Stimulated activated CD8-positive, alpha-beta memory T cell treated with anti-CD3 and anti-CD28 coated beads, Interleukin-7, amount 100 ng/mL, for 24 hours (primary cell): Measurements from ENCODE around the gene CEP170.

ENCODE experiments used
- DNase-seq: peaks from one replicate; pipeline ENCODE4 v3.0.0-alpha.2; 2020; ENCODE audit warnings: low read depth

Gene CEP170

DNA sequence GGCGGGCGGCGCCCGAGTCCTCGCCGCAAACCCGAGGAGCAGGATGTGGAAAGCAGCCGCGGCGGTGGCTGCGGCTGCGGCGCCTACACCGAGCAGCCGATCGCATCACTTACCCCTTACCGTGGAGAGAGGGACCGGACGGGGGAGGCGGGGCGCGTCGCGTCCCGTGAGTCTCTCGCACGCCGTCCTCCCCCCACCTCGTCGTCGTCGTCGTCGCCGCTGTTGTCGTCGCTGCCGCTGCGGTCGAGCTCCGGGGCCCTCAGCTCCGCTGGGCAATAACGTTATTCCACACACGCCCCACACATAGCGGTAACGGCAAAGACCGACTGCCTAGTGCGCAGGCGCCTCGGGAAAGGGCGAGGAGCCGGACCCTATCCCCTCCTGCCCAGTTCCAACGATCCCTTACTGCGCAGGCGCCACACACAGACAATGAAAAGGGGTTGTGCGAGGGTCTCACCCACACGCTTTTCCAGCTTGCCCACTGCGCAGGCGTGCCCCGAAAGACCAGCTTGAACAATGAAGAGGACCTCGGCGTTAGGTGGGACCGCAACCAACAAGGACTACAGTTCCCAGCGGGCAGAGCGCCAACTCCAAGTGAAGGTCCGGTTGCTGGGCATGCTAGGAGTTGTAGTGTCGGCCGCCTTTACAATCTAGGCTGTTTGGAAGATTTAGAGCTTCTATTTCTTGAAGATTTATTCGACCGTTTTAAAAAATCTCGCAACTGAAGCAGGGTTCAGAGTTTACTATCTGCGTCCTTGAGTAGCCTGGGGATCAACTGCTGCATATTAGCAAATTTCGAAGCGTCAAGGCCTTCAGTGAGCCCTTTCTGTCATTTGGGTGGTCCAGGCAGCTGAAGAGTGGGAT, at the start of gene CEP170:
CEP170 (minus strand) TSS at position 355 of the 864 bp plus-strand sequence. CDS start 30,001 bp downstream, outside the sequence.
- DNase-seq, result peak; percentile 77

DNA sequence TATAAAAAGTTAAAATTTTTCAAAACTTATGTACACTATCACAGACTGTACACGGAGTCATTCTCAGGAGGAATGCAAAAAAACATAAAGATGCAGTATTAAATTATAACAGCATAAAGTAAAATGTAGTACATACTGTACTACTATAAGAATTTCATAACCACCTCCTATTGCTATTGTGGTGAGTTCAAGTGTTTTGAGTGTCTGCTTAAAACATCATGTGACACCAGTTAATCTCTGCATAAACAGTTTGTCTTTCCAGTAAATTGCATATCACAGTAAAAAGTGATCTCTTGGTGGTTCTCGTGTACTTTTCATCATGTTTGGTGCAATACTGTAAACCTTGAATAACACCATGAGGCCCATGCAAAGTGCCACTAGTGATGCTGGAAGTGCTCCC, 46.0 kb upstream of the CEP170 start:
- no peak for DNase-seq

DNA sequence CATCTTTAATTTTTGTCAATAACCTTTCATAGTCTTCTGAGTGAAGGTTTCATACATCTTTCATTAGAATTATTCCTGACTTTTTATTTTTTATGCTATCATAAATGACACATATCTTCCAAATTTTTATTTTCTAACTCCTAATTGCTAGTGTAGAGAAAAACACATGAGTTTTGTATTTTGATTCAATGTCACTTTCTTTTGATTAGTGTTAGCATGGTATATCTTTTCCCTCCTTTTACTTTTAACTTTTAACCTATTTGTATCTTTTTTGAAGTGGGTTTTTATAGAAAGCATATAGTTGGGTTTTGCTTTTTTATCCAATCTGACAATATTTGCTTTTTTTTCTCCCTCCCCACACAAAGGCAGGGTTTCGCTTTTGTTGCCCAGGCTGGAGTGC, 44.0 kb upstream of the CEP170 start:
- DNase-seq, result no peak

DNA sequence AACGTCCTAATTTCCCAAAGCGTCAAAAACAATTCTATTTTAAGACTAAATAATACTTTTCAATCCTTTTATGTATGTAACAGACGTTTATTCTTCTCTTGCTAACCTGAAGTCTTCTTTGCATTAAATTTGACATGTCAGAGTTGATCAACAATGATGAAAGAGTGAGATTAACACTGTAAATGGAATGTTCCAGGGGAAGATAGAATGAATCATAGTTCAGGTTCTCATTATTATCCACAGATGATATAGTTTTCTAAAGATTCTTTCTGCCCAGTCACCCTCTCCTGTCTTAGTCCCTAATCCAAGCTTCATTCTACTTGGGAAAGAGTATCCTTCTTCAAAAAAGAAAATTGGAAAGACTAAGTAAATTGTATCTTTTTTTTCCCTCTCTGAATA, 39.6 kb upstream of the CEP170 start:
- DNase-seq, result no peak

DNA sequence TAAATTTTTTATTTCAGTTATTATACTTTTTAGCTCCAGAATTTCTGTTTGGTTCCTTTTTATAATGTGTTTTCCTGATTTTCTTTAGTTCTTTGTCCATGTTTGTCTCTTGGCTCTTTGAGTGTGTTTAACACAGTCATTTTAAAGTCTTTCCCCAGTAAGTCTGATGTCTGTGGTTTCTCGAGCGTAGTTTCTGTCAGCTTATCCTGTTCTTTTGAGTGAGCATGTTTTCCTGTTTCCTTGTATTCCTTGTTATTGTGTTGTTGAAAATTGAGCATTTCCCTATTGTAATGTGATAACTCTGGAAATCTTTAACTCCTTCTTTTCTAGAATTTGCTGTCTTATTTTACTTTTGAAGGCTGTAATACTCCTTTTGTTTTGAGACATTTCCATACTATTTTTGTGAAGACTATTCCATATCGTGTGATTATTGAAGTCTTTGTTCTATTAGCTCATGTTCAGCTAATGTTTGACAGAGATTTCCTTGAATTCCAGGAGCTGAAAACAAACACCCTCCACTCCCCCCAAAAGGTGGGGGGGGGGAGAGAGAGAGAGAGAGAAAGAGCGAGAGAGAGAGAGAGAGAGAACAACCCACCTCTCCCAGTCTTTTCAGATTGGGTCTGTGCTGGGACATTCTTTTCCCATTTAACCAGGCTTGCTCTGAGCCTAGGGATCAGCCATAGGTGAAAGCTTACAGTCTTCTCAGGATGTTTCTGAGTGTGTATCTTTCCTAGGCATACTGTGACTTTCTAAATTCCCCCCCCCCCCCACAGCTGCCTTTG, 39.1 kb upstream of the CEP170 start:
- no peak for DNase-seq

DNA sequence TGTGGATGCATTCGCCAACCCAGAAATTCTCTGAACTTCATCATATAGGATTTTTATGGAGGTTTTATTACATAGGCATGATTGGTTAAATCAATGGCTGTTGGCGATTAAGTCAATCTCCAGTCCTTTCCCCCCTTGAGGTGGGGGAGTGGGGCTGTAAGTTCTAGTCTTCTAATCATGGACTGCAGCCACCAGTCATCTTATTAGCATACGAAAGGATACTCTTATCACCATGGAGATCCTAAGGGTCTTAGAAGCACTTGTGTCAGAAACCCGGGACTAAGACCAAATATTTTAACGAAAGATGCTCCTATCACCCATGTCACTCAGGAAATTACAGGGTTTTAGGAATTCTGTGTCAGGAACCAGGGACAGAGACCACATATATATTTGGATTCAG, 37.0 kb upstream of the CEP170 start:
- no peak for DNase-seq

DNA sequence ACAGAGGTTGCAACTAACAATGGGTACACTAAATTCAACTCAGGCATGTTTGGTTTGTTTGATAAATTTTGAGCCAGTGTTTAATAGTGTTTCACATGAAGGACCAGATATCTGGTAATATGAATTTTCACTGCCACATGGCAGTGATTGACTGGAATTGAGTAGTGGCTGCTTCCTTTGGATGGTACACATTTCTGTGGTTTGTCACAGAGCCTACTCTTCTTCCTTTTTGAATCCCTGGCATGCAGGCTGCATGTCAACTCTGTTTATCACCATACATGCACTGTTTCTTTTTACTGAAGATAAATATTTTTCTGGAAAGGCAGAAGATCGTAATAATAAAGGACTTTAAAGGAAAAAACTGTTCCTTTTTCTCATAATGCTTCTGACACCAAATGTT, 36.2 kb upstream of the CEP170 start:
- DNase-seq, result no peak

DNA sequence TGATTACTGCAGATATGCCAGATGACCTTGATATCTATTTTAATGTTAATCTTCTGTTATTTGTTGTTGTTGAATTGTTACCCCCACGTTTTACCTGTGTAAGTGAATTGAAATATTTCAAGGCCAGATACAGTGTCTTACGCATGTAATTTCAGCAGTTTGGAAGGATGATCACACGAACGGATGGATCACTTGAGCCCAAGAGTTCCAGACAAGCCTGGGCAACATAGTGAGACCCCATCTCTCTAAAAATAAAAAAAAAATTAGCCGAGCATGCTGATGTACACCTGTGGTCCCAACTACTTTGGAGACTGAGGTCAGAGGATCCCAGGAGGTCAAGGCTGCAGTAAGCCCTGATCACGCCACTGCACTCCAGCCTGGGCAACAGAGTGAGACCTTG, 33.0 kb upstream of the CEP170 start:
- no peak for DNase-seq

DNA sequence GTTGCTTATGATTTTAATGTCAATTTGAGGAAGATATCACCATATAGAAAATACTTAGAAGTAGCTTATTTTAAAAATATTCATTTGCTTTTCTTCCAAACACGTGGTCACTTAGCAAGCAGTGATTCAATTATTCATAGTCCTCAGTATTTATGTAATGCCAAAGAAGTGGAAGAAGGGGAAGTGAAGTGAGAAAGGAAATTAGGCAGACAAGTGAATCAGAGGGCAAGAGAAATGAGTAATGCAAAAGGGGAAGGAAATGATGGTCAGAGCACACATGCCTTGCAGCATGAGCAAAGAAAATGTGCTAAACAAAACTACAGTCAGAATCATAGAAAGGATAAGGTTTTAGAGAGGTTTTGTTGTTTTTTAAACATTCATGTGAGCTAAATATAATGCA, 32.6 kb upstream of the CEP170 start:
- DNase-seq, result no peak

DNA sequence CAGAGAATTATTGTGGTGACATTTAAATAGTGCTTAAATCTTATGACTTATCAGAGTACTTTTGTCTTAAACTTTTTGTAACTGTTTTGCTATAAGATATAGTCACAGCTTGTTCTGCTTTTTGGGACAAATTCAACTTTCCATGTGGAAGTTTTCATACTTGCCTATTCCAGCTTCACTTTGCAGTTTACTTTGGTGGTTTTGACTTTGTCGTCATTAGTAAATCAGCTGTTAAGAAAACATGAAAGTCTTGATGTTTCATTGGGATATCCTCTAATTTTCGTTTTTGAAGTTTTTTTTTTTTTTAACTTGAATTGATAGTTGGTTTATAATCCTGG, 32.0 kb upstream of the CEP170 start:
- no peak for DNase-seq

DNA sequence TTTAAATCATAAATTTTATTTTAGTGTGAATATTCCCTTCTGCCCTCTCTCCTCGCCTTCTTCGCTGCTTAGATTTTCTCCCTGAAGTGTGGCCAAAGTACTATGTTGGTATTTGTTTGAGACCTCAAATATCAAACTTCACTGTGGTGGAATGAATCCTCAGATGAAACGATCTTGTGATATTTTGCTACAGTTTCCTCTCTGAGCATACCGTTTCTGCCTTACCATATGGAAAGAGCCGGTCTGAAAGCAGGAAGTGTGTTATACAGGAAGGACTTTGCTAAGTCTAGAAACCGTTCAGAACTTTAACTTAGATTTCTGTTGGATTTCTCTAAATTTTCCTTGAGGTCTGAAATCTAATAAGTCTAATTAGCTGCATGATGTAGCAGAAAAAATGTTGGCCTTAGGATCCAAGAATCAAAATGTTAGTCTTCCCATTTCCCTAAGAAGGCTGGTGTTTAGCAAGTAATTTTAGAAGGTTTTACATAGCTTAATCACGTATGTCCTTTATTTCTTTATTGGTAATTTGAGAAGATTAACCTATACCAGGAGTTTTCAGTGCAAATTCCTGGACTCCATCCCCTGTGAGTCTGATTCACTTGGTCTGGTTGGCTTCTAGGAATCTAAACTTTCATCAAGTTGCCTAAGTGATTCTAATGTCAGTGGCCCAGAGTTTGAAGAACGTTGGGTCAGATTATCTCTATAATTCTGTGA, 31.5 kb upstream of the CEP170 start:
- no peak for DNase-seq

DNA sequence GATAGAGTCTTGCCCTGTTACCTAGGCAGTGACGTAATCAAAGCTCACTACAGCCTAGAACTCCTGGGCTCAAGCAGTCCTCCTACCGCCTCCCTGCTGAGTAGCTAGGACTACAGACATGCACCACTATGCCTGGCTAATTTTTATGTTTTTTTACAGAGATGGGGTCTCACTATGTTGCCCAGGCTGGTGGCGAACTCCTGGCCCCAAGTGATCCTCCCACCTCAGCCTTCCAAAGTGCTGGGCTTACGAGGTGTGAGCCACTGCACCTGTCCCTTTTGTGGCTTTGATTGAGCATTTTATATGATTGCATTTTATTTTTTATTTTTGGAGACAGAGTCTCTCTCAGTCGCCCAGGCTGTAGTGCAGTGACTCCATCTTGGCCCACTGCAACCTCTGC, 26.6 kb upstream of the CEP170 start:
- no peak for DNase-seq

DNA sequence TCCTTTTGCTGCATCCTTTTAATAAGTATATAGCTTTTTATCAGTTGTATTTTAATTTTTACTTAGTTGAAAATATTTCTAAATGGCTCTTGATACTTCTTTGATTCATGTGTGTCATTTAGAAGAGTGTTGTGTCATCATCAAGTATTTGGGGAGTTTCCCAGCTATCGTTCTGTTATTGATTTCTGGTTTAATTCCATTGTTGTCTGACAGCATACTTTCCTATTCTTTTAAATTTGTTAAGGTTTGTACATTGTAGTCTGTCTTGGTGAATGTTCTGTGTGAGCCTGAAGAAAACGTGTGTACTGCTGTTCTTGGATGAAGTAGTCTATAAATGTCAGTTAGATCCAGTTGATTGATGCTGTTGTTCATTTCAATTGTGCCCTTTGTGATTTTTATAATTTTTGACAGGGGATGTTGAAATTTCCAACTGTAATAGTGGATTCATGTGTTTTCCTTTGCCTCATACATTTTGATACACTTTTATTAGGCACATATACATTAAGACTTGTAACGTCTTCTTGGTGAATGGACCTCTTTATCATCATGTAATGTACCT, 25.6 kb upstream of the CEP170 start:
- DNase-seq, result no peak

DNA sequence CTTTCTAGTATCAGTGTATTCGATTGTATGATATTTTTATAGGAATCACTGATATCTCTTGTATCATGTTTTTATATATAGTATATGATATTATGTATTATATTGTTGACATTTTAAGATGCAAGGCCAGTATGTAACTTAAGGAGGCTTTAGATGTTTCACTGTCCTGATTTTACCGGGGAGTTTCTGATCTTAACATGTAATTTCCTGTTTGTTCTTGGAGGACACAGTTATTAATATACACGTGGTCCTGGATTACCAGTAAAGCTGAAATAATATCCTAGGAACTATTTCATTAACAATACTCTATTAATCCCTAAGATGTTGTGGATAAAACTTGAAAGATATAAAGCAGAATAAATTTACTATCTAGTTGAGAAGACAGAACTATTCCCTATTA, 20.2 kb upstream of the CEP170 start:
- DNase-seq, result no peak

DNA sequence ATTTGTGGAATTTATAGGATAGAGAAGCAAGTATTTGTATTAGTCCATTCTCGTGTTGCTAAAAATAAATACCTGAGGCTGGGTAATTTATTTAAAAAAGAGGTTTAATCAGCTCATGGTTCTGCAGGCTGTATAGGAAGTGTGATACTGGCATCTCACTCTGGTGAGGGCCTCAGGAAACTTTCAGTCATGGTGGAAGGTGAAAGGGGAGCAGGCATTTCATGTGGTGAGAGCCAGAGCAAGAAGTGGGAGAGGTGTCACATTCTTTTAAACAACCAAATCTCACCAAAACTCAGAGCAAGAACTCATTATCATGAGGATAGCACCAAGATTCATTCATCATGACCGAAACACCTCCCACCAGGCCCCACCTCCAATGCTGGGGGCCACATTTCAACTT, 18.9 kb upstream of the CEP170 start:
- no peak for DNase-seq

DNA sequence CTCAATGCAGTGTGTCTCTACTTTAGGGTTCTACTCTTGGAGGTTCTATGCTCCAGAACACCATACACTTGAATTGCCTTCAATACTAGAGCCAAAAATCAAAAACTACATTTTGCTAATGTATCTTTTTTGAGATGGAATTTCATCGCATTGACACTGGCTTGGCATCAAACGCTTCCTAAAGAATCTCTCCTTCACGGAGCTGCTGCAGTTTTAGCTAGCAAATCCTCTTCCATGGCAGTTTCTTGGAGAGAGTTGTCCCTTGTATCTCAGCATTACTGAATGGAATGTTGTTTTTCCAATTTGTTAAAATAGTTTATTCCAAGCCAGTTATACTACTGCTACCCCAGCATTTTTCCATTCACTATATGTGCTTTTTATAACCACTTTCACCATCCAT, 18.4 kb upstream of the CEP170 start:
- DNase-seq, result no peak

DNA sequence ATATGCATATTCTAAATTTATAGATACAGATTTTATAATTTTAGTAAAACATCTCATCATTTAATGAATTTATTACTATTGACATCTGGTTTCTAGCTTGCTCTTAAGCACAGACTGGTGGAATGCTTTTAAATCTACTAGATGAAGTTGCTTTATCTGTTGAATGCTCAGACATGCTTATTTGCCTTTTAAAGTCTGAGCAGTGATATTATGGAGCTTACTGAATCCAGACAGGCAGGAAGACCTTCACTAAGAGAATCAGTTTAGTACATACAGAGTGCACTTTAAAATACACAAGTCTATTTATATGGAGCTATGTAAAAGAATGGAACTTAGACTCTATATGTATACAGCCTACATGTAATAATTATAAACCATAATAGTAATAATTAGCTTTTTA, 17.3 kb upstream of the CEP170 start:
- DNase-seq, result no peak

DNA sequence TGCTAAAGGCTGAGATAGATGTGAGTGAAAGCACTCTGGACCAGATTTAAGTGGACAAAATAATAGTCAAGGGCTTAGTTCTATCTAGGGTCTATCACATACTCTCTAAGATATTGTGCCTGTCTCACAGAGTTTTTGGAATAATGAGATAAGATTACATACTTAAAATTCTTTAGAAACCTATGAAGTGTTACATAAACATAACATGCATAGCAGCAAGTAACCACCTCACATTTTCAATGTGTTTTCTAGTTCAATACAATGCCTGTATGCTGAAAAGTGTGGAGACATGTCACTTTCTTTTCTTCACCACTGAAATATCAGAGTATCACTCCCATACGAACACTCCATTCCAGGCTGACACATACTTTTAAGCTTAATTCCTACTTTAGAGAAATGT, 16.9 kb upstream of the CEP170 start:
- no peak for DNase-seq

DNA sequence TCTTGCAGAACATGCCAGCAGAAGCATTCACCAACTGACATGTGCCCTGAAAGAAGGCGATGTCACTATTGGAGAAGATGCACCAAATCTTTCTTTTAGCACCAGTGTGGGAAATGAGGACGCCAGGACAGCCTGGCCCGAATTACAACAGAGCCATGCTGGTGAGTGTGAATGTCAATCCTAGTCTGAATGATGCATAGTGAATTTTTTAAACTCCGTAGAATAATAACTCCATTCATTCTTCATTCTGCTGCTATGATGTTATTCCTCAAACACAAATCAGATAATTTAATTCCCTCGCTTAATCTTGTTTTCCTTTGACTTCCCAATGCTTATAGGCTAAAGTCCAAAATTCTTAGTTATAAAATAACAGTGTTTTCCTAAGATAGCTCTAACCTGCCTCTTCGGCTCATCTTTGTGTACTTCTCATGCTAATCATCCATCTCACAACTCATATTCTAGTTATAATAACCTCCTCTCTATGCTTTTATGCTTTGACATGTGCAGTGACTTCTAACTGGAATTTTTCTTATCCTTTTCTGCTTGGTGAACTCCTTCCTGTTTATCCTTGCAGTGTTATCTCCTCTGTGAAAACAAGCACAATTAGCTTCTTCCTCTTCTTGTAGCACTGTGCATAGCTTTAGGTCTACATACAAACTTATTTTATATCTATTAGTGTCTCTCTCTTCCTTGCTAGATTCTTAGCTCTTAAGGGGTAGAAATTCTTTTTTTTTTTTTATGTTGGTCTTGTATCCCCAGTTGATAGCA, 15.2 kb upstream of the CEP170 start:
- no peak for DNase-seq

DNA sequence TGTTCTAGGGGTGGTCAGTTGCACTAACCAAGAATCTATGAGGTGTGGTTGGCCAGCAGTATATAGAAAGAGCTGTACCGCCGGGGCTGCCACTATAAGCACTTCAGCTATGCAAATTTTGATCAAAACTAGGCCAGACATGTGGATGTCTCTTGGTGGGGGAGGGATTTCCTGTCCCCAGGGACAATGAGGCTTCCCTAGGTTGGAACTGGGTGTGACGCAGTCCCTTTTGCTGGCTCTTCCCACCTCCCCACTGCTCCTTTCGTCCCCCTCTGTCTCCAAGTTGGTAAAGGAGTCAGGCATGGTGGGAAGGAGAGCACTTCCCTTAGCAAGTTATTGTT, 14.3 kb upstream of the CEP170 start:
- DNase-seq, result no peak

DNA sequence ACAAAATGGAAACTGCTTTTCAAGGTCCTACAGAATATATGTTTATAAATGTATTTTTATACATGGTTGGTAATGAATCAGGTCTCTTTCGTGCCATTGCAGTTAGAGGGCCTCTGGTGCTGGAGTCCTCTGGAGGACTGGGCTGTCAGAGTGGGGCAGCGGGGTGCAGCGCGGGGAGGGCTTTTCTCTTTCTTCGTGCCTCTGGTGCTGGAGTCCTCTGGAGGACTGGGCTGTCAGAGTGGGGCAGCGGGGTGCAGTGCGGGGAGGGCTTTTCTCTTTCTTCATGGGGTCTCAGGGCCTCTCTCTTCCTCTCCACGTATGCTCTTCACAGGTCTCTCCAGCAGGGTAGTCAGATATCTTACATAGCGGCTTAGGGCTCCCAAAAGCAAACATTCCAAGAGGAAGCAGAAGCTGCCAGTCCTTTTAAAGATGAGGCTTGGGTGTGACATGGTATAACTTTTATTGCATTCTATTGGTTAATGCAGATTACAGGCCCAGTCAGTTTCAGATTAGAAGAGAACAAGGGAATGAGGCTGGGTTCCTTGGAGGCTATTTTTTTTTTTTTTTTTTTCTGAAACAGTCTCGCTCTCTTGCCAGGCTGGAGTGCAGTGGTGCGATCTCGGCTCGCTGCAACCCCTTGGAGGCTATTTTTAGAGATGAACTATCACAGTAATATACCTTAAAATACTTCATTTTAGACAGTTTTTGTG, 13.8 kb upstream of the CEP170 start:
- no peak for DNase-seq
